WI38 (cell line): Measurements from ENCODE around the gene TPM2.

Experiments used
- H3K4me3 ChIP-seq: 2 replicates; pipeline ENCODE4 v1.5.1; 2011; ENCODE audit warnings: low read depth, mild to moderate bottlenecking, control low read depth, low read length
- TF ChIP-seq, protein P1 (sequence below): IDR thresholded peaks from 2 replicates; pipeline ENCODE4 v1.5.1; 2012; ENCODE audit warnings: low read depth, mild to moderate bottlenecking, control low read depth, low read length

TPM2 gene

GRCh38 chr9:35687972-35688557, 1.7 kb downstream of the TPM2 start:
- TF ChIP-seq, protein P1, sequence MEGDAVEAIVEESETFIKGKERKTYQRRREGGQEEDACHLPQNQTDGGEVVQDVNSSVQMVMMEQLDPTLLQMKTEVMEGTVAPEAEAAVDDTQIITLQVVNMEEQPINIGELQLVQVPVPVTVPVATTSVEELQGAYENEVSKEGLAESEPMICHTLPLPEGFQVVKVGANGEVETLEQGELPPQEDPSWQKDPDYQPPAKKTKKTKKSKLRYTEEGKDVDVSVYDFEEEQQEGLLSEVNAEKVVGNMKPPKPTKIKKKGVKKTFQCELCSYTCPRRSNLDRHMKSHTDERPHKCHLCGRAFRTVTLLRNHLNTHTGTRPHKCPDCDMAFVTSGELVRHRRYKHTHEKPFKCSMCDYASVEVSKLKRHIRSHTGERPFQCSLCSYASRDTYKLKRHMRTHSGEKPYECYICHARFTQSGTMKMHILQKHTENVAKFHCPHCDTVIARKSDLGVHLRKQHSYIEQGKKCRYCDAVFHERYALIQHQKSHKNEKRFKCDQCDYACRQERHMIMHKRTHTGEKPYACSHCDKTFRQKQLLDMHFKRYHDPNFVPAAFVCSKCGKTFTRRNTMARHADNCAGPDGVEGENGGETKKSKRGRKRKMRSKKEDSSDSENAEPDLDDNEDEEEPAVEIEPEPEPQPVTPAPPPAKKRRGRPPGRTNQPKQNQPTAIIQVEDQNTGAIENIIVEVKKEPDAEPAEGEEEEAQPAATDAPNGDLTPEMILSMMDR, result no peak
- peak overlapping the region; percentile 100 for H3K4me3 ChIP-seq

DNA sequence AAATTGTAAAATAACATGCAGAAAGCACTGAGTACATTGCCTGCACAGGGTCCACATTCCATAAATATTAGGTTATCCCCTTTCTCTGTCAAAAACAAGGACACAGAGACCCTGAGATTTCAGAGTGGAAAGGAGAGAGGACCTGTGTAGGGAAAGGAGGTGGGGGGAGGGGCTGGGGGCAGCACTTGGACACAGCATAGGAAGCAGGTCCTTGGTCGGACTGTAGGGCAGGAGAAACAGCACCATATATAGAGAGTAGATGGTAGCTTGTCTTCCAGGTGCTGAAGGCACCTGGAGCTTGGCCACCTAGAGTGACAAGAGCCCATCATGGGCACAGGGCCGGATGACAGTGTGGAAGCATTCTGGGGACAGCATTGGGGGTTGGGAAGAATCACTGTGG, 2.4 kb downstream of the TPM2 start:
- peak overlapping the region; percentile 100 for H3K4me3 ChIP-seq
- TF ChIP-seq, protein P1, result no peak

GRCh38 chr9:35686222-35687203, 3.2 kb downstream of the TPM2 start:
- TF ChIP-seq, protein P1, result no peak
- peak overlapping the region; percentile 100 for H3K4me3 ChIP-seq

DNA sequence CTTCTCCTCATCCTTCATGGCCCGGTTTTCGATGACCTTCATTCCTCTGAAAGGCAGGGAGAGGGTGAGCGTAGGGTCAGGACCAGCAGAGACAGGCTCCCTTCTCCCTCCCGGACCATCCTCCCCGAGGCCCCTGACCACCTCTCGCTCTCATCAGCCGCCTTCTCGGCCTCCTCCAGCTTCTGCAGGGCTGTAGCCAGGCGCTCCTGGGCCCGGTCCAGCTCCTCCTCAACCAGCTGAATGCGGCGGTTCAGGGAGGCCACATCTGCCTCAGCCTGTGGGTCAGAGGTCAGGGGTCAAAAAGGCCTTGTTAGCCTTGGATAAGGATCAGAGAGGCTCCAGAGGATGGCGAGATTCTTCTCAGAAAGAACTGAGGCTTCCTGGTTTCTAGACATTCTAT, 4.2 kb downstream of the TPM2 start:
- TF ChIP-seq, protein P1, result no peak
- H3K4me3 ChIP-seq, result peak overlapping the region; percentile 22

DNA sequence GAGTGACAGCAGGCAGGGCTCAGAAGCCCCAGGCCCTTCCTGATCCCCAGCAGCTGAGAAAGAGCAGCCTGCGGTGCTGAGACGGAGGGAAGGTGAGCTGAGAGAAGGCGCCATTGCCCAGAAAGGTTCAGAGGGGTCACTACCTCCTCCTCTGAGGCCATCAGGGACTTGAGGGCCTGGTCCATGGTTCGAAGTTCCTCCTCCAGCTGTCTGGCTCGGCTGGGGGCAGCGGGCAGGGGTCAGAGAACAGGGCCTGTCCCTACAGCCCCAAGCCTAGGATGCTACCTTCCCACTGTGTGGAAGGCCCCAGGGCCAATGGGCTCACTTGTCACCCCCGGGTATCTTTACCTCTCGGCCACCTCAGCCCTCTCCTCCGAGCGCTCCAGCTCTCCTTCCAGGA, 4.8 kb downstream of the TPM2 start:
- TF ChIP-seq, protein P1, result no peak

GRCh38 chr9:35683323-35683722, 6.4 kb downstream of the TPM2 start:
- H3K4me3 ChIP-seq, result no peak overlapping the region
- TF ChIP-seq, protein P1, result no peak

More for the DNA sequence above, 4.8 kb downstream of the TPM2 start:
- peak overlapping the region; percentile 22; the same call in 1 of the 2 replicates for H3K4me3 ChIP-seq
